Activated gamma-delta T cell treated with Interleukin-2 at 50 U/mL for 16 hours (primary cell): Measurements from ENCODE around the gene FCF1.

Source experiments
- DNase-seq: peaks from one replicate; pipeline ENCODE4 v3.0.0-alpha.2; 2020

The FCF1 gene

DNA sequence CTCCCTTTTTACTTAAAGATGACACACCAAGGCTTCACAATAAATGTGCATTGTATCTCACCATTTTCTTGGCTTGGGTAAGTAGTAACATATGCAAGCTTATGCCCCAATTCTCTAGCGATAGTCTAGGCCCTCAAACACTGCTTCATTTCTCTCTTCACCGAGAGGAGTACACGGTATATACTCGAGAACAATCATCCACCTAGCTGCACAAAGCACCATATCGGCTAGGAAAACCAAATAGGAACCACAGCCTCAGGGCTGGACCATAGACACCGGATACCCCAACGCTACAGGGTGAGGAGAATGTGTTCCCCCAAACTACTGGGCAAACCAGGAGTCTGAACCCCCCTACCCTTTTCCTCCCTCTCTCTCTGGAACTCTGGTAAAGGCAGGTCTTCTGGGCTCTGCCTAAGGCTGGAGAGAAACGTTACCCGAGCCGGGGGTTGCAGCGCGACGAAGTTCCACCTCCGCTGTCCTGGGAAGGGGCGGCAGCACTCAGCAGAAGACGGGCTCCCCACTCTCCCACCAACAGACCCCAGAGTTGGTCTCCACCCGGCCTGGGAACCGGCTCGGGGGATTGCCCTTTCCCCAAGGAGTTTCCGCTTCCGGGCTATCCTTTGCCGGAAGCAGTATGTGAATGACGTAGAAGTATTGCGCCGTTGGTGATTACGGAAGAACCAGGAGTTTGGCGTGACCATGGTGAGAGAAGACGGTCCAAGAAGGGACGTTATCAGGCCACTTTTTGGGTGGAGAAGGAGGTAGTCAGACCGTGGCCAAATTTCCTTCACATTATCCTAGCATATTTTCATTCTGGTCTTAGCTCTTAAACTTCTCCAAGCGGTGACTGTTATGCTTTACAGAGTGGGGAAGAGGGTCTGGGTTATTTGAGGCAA, at the start of gene FCF1, which contains the start of gene AREL1:
TSS of gene FCF1 (plus strand) at position 646 of the 896 bp plus-strand sequence. CDS start at position 700, 54 bp downstream.
TSS of gene AREL1 (minus strand) at position 582 of the 896 bp plus-strand sequence. CDS start 27,465 bp downstream, outside the sequence.
- DNase-seq: peak; percentile 73

DNA sequence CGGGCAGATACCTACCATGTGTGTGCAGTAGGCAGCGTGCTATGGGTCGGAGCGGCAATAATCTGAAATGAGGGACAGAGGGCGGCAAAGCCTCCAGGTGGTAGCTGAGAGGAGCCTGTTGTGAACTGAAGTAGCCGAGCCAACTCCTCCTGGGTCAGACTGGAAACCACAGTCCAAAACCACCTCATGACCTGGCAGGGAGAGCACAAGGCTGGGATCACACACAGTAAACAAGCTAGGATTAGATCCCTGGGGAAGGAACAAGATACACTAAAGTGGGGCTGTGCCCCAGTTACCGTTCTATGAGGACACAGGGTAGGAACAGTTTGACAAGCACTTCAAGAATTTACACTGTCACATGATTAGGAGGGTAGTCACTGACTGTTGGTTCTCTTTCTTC, 49.1 kb upstream of the FCF1 start:
- no peak for DNase-seq

DNA sequence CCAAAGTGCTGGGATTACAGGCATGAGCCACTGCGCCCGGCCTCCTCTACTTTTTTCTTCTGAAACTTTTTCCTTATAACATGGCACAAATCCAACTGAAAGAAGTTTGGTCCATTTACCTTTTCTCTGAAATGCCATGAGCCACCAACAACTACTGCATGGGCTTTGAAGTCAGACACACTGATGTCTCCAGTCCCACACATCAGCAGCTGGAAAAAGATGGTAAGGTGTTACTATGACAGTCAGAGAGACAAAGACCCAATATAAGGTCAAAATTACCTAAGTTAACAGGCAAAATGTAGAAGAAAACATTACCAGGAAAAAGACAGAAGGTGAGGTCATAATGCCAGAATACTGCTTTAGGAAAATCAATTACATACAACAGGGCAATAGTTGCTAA, 48.2 kb upstream of the FCF1 start:
- DNase-seq: no peak

DNA sequence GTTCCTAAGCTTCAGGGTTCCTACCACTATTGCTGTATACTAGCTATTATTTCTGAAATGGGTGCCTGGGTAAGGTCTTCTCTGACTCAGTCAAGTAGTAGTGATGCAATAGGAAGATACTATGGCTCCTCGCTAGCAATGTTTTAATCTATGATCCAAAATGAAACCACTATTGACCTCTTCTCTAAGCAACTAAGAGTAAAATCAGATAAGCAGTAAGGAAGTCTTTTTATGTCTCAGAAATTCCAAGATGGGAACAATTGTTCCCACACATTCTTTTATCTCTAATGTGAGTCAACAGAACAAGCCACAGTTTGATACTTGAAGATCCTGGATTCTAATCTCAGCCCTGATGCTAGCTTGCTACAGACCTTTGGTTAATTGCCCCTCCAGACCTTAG, 45.2 kb upstream of the FCF1 start:
- no peak for DNase-seq

GRCh38 chr14:74669256-74669655, 43.7 kb upstream of the FCF1 start:
- no peak for DNase-seq

DNA sequence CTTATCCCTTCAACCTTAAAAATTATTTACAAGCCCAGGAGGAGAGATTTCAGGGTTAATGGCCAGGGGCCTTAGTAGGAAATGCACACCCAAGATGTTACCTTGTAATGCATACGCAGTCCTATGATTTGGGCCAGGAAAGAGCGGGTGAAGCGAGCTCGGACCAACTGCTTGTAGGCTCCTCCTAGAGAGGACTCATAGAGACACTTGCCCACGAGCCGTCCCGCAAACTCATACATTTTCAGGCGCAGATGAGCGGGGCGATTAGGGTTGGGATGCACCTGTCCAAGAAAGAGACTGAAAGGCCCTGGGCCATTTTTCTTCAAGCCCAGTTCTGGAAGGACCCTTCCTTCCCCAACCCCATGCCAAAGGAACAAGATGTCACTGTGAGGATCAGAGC, 43.1 kb upstream of the FCF1 start:
- no peak for DNase-seq

GRCh38 chr14:74670726-74671411, 42.1 kb upstream of the FCF1 start:
- no peak for DNase-seq

DNA sequence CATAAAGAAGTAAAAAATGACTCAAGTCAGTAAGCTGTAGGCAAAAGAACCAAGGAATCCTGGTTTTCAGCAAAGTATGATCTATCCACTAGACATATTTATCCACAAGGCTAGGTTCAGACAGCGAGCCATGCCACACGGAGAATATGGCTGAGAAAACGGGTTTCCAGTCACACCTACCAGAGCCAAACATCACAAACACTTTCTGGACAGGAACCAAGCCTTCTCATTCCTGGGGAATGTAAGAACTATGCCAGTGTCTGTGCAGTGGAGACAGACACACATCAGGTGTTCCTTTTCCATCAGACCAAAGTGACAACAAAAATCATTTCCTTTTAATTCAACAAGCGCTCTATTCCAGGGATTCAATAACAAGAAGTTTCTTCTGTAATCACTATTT, 41.2 kb upstream of the FCF1 start:
- no peak for DNase-seq

DNA sequence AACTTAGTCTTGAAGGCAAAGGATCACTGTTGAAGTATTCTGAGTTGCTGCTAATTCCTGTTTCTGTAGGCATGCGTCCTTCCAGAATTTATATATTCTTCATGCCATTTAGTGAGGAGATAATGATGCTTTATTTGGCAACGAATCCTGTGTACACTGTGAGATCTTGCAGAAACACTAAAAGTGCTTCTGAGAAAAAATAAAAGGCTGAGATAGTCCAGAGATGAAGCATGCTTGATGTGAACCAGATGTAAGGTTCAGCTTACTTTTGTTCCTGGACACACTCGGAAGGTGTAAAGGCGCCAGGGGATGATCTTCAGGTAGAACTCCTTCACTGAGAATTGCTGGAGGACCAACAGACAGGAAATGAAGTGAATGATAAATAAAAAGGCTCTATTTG, 39.2 kb upstream of the FCF1 start:
- DNase-seq: no peak

- DNase-seq: no peak
These were observed 37.7 kb upstream of the FCF1 start for GRCh38 chr14:74675219-74675618.

- no peak for DNase-seq
These were observed 30.6 kb upstream of the FCF1 start for GRCh38 chr14:74682169-74682952.

DNA sequence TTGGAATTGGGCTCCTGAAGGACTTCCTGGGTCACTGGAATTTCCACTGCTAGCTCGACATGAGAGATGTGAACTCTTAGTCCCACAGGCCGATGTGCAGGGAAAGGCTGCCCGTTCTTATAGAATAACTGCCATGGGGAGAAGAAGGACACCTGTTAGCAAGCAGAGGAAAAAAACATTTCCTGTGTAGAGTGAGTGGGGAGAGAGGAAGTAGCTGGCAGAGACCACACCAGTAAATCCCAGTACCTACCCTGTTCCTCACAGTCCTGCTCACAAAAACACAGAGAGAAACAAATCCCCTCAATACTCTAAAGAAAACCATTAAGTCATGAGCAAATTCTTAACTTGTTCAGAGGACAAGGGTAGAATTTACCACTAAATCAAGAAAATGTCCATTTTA, 29.5 kb upstream of the FCF1 start:
- DNase-seq: no peak

GRCh38 chr14:74684434-74684833, 28.5 kb upstream of the FCF1 start:
- no peak for DNase-seq

DNA sequence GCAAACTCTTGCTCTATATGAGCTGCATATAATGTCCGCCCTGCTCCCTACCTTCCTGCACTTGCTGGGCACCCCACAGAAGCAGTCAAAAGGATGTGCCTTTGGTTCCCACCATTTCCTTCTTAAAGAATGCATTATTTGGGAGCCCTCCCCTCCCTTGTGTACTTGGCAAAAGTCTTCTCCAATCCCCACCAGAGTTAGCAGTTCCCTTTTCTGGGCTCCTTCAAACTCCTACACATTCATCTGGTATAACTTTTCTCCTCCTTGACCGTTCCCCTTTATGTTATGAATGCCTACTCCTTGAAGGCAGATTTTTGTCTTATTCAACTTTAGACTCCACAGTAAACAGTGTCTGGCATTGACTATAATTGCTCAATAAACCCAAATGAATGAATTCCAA, 27.9 kb upstream of the FCF1 start:
- DNase-seq: no peak

- DNase-seq: no peak
These were observed 26.8 kb upstream of the FCF1 start for GRCh38 chr14:74685921-74686678.

DNA sequence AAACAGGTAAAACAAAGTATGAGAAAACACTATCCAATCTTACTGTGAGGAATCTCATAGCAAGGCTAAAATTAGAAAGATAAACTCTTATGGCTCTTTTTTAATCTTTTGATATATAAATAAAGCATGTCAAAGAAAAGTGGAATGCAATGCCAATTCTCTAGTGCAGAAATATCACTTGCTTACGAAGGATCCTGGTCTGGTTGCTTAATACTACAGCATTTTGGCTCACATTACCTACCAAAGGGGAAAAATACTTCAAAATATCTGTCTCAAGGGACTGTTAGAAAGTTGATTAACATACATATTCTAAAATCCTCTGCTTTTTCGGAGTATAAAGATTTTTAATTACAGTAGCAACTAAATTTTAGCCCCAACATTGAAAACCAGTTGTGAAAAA, 21.5 kb upstream of the FCF1 start:
- DNase-seq: no peak

DNA sequence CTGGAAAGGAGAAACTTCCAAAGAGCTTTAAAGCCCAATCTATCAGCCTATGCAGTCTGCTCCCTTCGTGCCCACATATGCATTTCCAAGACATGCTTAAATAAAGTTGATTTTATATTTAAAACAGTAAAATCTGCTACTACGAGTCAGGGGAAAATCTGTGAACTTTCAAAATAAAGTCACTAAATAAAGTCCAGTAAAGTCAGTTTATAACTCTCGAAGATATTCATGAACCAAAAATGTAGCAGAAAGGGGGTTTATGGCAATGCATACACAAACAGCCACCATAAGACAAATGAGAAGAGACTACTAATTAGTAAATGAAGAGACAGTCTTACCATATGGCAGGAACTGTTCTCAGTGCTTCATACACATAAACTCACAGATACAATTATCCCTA, 19.8 kb upstream of the FCF1 start:
- no peak for DNase-seq

DNA sequence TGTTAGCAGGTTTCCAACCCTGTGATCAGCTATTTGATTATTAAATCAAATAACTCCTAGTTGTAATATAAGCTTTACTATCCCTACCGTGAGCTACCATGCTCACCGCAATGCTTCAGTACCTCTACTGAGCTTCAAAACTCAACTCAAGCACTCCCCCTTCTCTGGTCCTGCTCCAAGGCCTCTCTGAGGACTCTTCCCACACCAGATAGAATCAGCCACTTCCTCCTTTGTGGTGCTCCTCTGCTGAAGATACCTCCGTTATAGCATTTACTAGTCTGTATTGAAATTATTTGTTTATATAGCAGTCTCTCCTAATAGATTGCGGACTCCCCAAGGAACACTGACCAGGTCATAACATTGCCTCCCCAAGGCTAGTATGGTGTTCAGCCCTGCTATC, 17.5 kb upstream of the FCF1 start:
- DNase-seq: no peak

DNA sequence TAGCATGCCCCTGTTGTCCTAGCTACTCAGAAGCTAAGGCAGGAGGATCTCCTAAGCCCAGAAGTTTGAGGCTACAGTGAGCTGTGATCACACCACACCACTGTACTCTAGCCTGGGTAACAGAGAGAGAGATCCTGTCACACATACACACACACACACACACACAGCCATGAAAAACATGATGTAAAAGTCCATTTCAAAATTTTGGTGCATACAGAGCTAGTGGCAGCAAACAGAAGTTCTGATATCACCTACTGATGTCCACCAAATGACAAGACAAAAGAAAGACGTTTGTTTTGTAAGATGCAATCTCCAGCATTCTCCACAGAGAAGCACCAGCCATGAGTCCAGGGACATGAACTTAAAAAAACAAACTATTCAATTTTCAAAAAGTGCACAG, 15.9 kb upstream of the FCF1 start:
- no peak for DNase-seq

DNA sequence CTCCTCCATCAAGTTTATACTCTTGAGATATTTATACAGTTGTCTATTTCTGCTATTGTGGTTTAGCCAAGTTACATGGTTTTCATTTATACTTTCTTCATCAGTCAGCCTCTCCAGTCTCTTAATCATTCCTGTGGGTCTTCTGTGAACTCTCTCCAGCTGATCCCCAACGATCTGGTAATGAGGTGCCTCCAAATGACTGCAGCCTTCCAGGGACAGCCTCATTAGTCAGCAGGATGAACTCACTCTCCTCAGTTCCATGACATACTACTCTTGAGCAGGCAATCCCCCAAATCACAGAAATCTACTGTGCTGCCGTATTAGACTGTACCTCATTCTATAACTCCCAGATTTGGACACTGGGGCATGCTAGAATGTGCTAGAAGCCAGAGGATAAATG, 15.4 kb upstream of the FCF1 start:
- no peak for DNase-seq

DNA sequence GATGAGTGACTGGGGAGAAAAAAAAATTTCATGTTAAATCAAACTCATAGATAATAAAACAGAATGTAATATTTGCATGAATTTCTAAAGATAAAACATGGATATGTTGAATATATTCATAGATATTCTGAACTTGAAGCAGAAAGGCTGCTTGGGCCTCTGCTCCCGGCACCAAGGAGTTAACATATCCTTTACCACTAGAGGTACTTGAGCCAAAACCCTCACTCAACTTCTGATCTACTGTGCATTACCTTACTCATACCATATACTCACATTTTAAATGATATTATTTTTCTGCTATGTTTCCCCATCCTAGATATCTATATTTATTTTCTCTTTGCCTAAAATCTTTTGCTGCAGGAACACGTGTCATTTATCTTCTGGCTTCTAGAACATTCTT, 15.0 kb upstream of the FCF1 start:
- no peak for DNase-seq

DNA sequence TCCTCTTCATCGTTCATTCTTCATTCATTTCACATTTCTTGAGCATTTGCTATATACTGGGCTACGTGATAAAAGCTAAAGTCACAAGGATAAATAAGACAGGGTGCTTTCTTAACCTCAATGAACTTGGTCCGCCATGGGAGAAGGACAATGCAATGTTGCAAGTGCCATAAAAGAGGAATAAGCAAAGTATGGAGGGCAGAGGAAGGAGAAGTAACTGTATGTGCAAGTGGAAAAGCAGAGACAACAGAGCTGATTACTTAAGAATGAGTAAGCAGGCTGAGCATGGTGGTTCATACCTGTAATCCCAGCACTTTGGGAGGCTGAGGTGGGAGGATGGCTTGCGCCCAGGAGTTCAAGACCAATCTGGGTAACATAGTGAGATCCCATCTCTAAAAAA, 14.5 kb upstream of the FCF1 start:
- DNase-seq: no peak

DNA sequence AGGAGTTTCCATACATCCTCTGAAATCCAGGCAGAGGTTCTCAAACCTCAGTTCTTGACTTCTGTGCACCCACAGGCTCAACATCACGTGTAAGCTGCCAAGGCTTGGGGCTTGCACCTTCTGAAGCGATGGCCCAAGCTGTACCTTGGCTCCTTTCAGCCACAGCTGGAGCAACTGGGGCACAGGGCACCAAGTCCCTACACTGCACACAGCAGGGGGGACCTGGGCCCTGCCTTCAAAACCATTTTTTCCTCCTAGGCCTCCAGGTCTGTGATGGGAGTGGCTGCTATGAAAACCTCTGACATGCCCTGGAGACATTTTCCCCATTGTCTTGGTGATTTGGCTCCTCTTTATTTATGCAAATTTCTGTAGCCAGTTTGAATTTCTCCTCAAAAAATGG, 10.7 kb upstream of the FCF1 start:
- no peak for DNase-seq
